Hepatocyte (in vitro differentiated cells): Measurements from ENCODE around the gene MED1.
"Not testable (repeated sequence)": the region's sequence is repeated elsewhere in the genome, so short reads cannot be mapped to it uniquely, and the experiment has no call there.

Experiments
- CTCF ChIP-seq: fragments of 200-600 bp; sonication (generic); IDR thresholded peaks from 2 replicates; pipeline ENCODE4 v1.5.1; 2016; ENCODE audit warnings: antibody characterized with exemption, mild to moderate bottlenecking; ENCODE audit not compliant: poor library complexity
- EZH2phosphoT487 ChIP-seq: fragments of 200-600 bp; sonication (generic); IDR thresholded peaks from one replicate; pipeline ENCODE4 v1.6.1; 2018; ENCODE audit warnings: antibody characterized with exemption, mild to moderate bottlenecking, low read depth, moderate library complexity; ENCODE audit not compliant: unreplicated experiment, severe bottlenecking

GRCh38 chr17:39439868-39440267, 11.2 kb downstream of the MED1 start:
- TF ChIP-seq CTCF, EZH2phosphoT487: not testable (repeated sequence)
